ENCODE results near the gene ZNF148.

The ZNF148 gene

GRCh38 chr3:125332504-125332903, 42.6 kb downstream of the ZNF148 start:
- DNase-seq (ENCODE audit: low read depth) = no peak

GRCh38 chr3:125331243-125331642, 43.9 kb downstream of the ZNF148 start:
- no peak for DNase-seq (ENCODE audit: low read depth)

GRCh38 chr3:125326957-125327356, 48.2 kb downstream of the ZNF148 start:
- no peak for DNase-seq (ENCODE audit: low read depth)

- DNase-seq (ENCODE audit: low read depth) = no peak
Measured at GRCh38 chr3:125325746-125326145, 49.4 kb downstream of the ZNF148 start.

- DNase-seq (ENCODE audit: low read depth) = no peak
Measured at GRCh38 chr3:125324341-125324740, 50.8 kb downstream of the ZNF148 start.

- DNase-seq (ENCODE audit: low read depth) = no peak
Measured at GRCh38 chr3:125322917-125323316, 52.2 kb downstream of the ZNF148 start.

GRCh38 chr3:125322166-125322565, 53.0 kb downstream of the ZNF148 start:
- DNase-seq (ENCODE audit: low read depth) = no peak

GRCh38 chr3:125319765-125320164, 55.4 kb downstream of the ZNF148 start:
- no peak for DNase-seq (ENCODE audit: low read depth)

- DNase-seq (ENCODE audit: low read depth) = no peak
Measured at GRCh38 chr3:125318871-125319270, 56.3 kb downstream of the ZNF148 start.

- no peak for DNase-seq (ENCODE audit: low read depth)
Measured at GRCh38 chr3:125318167-125318865, 56.8 kb downstream of the ZNF148 start.

- DNase-seq (ENCODE audit: low read depth) = no peak
Measured at GRCh38 chr3:125317761-125318160, 57.4 kb downstream of the ZNF148 start.

- DNase-seq (ENCODE audit: low read depth) = no peak
Measured at GRCh38 chr3:125316949-125317348, 58.2 kb downstream of the ZNF148 start.

GRCh38 chr3:125316246-125316645, 58.9 kb downstream of the ZNF148 start:
- no peak for DNase-seq (ENCODE audit: low read depth)

GRCh38 chr3:125313060-125313635, 62.0 kb downstream of the ZNF148 start:
- no peak for DNase-seq (ENCODE audit: low read depth)

GRCh38 chr3:125310623-125311081, 64.5 kb downstream of the ZNF148 start:
- peak; percentile 19 for DNase-seq (ENCODE audit: low read depth)

GRCh38 chr3:125309476-125309875, 65.6 kb downstream of the ZNF148 start:
- no peak for DNase-seq (ENCODE audit: low read depth)

- no peak for DNase-seq (ENCODE audit: low read depth)
Measured at GRCh38 chr3:125306620-125307019, 68.5 kb downstream of the ZNF148 start.

- no peak for DNase-seq (ENCODE audit: low read depth)
Measured at GRCh38 chr3:125302932-125303331, 72.2 kb downstream of the ZNF148 start.

- no peak for DNase-seq (ENCODE audit: low read depth)
Measured at GRCh38 chr3:125300416-125300815, 74.7 kb downstream of the ZNF148 start.

GRCh38 chr3:125294411-125294810, 80.7 kb downstream of the ZNF148 start:
- DNase-seq (ENCODE audit: low read depth) = no peak

- DNase-seq (ENCODE audit: low read depth) = no peak
Measured at GRCh38 chr3:125292015-125292414, 83.1 kb downstream of the ZNF148 start.

- DNase-seq (ENCODE audit: low read depth) = no peak
Measured at GRCh38 chr3:125289429-125289981, 85.6 kb downstream of the ZNF148 start.

GRCh38 chr3:125287248-125287647, 87.9 kb downstream of the ZNF148 start:
- DNase-seq (ENCODE audit: low read depth) = no peak

- DNase-seq (ENCODE audit: low read depth) = no peak
Measured at GRCh38 chr3:125281381-125281780, 93.7 kb downstream of the ZNF148 start.
